Lower leg skin (tissue), 3 donors: ENCODE measurements around the gene CTBP1.

Source experiments
- CTCF ChIP-seq, 3 donors: fragments of 450-650 bp; IDR thresholded peaks; one replicate each; pipeline ENCODE4 v1.5.1; 2016; ENCODE audit warnings: antibody characterized with exemption in 3 of 3, mild to moderate bottlenecking in 3 of 3, moderate library complexity in 2 of 3
- POLR2A ChIP-seq, 2 donors: fragments of 450-650 bp; IDR thresholded peaks; one replicate each; pipeline ENCODE4 v1.6.1; 2016 to 2017; ENCODE audit warnings: antibody characterized with exemption in 2 of 2, mild to moderate bottlenecking in 1 of 2, moderate library complexity in 1 of 2

DNA sequence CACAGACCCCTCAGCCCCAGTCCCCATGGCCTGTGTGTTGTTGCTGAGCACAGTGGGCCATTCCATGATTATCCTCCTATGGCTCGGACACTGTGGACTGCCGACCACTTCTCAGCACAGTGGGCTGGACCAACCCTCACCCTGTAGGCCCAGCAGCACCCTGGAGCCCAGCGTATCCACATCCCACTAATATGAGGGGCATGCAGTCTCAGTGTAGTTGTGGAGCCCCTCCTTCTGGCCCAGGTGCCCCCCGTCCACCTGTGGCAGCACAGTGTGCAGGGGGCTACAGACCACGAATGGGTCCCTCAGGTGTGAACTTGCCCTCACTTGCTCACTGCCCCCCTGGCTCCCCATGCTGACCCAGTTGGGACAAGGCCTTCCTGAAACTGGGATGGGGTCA, 84.5 kb downstream of the CTBP1 start:
- TF ChIP-seq POLR2A (IDR thresholded peaks at IDR 0.05) (no peak), CTCF (IDR thresholded peaks at IDR 0.05) (no peak)
